Measurements from ENCODE around the gene PFKFB4.
A peak's percentile ranks its signal among the peaks of the same experiment; 100 is the strongest.

Gene PFKFB4

DNA sequence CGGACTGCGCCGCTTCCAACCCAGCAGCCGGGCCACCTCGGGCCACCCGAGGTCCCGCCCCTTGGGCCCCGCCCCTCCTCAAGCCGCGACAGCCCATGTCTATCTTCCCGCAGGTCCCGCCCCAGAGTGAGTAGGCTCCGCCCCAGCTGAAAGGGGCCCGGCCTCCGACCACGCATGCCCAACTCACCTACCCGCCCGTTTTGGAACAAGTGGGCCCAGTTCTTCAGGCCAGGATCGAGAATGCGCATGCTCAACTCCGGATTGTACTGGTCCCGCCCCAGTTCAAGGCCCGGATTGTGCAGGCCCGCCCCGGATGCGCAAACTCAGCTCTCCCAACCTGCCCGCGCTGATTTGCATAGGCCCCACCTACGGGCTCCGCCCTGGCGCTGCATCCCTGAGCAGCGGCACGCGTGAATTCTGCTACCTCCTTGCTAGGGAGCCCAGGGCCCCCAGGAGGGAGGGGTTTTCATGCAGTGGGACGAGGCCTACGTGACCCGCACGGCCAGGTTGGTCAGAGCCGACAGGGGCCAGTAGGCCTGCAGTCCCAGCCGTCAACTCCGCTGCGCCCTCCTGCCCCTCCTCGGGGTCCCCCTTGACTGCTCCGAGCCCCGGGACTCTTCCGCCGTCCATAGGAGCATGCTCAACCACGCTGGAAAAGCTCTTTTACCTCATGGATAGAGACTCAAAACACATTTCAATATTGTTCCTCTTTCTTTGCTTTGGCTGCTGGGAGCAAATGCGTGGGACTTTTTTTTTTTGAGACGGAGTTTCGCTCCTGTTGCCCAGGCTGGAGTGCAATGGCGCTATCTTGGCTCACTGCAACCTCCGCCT, at the start of gene PFKFB4:
Gene PFKFB4, minus strand, starts transcription at position 8 of the 831 bp plus-strand sequence. CDS start 26 bp downstream, outside the sequence.
- peak; percentile 99 for DNase-seq

DNA sequence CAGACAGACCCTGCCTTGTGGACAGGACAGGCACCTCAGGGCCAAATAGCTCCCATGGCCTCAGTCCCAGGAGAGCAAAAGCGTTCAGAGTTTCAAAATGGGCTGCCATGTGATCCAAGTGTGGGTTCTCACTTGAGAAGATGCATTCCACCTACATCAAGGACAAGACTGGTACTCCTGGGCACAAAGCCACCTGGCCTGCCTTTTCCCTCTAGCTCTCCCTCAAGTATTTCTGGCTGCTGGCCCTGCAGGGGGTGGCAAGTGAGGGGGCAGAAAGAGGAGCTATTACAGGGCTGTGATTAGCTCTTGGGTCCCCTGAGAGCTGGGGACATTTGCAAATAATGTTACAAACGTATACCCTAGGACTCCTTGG, 45.0 kb upstream of the PFKFB4 start:
- DNase-seq = no peak

DNA sequence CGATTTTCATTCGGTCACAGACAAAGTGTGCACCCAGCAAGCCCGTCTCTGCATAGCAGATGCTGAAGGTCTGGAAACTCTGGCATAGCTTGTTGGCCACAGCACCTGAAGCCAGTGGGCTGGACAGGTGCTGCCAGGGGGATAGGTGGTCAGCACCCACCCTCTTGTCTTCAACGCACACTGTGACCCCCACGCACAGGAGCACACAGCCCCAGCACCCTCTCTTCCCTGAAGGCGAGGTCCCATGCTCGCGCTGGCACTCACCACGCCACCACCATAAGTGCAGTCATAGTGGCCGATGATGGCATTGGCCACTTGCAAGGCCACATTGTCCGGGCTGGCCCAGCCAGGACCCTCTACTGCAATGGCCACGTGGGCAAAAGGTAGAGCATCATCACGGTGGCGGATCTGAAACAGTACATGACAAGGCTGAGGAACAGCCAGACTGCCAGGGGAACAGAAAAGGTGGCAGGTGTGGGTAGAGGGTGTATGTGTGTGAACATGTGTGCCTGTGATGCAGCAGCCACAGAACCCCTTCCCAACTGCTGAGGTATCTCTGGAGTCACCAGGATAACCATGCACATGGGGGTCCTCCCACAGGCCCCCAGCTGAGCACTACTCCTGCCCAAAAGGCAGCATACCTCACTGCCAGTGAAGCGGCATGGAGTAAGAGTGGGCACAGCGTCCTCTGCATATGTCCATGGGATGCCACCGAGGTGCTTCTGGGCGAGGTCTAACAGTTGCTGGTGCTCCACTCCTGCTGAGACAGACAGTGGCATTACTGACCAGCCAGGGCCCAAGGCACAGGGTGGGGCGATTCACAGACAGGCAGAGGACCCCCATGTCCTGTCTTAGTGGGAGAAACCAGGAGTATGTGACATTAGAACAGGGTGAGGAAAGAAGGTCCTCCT, 44.4 kb upstream of the PFKFB4 start:
- DNase-seq = no peak

DNA sequence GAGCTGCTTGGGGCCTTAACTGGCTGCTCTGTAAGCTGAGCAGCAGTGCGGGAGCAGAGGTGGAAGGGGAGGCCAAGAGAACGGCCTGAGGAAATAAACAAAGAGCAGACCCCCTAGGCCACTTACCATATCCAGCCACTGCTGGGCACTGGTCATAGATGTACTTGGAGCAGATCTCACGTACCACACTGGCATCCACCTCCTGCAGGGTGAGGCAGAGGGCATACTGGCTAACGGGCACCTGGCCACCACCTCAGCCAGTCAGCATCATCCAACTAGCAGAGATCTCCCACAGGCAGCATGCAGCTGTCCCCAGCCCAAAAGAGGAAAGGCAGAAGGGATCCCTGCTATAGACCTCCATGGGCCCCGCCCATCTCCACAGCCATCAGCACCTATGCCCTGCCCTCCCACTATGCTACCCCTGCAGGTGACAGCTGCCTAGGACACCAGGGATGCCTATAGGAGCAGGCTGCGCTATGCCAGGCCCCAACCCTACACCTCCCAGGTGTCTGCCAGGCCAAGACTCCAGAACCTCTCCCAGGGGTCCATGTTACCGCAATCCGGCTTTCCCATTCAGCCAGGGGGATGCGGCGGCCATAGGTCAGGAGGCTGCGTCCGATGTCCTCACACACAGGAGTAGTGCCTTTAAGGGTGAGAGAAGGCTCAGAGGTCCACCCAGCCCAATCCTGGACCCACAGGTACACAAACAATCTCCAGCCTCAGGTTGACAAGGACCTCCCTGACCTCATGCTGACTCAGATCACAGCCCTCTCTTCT, 43.1 kb upstream of the PFKFB4 start:
- no peak for DNase-seq

DNA sequence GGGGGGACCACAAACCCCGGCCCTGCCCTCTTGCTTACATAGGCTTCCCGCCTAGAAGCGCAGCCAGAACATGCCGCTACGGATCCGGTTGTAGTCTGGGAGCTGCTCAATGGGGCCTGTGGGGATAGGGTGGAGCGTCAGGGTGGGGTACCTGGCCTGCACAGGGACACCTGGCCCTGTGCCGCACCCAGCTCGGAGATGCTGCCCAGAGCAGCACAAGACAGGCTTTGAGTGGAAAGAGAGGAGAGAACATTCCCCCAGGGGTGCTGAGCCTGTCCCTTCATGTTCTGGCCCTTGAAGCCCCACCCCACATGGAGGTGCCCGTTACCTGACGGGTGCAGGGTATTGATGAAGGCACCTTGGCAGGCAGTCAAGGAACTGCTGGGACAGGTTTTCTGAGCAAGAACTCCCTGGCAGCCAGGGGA, 42.5 kb upstream of the PFKFB4 start:
- DNase-seq = no peak

DNA sequence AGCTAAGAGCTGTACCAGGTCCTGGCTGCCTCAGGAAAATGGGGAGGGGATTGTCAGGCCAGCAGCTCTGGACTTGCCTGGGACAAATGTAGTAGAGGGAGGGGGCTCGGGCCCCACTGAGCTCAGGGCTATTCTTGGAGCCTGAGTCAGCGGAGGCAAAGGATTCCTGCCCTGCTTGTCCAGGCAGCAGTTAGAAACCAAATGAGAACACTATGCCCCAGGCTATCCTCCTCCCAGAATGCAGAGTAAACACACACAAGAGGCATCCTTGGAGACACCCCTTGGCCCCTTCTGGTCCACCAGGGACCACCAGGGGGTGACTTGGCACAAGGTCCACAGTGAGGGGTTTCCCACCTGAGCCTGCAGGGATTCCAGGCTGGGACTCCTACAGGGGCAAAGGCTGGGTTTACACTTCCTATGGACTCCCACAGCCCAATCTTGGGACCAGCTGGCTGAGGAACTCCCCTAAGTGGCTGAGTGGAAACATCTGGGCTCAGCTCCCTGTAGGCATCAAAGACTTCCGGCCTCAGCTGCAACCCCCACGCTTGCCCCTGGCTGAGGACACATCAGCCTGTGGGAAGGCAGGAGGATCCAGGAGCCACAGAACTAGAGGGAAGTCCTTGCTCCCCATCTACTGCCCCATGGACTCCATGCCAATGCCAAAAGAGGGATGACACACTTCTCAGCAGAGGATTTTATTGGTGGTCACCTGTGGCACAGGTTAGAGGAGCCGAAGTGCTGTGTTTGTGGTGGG, 41.9 kb upstream of the PFKFB4 start:
- DNase-seq = no peak

DNA sequence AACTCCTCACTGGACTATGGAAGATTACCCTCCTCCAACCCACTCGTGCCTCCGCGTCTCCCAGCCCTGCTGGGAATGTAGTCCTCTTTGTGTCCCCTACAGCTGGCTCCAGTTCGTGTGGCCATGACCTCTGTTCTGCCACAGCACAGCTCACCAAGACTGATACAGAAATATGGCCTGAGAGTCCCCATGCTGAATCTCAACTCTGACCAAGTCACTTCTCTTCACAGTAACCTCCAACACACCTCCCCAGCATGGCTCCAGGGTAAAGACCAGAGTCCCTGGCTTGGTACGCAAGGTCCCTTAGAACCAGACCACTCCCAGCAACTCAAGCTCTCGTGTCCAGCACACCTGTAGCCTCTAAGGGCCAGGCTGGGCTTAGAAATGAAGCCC, 40.8 kb upstream of the PFKFB4 start:
- no peak for DNase-seq

DNA sequence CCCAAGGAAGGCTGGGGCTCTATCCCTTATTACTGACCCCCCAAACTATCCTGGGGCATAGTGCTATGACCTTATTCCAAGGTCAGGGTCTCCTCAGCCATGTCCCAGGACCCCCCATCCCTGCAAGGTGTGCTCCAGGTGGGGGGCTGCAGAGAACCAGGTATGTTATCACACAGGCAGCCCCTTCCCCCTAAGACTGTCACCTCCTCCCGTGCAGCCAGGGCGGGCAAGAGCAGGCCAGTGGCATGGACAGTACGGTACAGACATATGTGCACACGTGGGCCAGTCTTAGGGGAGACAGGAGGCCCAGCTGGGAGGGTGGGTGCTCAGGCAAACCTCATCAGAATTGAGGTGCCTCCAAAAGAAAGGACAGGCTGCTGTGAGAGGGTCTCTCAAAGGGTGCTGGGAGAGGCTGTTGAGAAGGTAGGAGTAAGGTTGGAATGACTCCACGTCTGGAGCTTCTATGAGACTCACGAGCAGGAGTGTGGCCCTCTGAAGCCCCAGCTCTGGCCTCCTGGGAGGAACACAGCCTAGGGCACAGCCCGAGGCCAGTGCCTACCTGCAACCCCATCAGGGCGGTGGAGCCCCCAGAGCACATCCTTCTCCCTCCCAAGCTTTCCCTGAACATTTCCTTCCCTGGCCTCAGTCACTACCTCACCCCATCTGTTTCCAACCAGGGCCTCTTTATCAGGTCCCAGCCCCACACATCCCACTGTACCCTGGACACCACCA, 40.2 kb upstream of the PFKFB4 start:
- DNase-seq = no peak

DNA sequence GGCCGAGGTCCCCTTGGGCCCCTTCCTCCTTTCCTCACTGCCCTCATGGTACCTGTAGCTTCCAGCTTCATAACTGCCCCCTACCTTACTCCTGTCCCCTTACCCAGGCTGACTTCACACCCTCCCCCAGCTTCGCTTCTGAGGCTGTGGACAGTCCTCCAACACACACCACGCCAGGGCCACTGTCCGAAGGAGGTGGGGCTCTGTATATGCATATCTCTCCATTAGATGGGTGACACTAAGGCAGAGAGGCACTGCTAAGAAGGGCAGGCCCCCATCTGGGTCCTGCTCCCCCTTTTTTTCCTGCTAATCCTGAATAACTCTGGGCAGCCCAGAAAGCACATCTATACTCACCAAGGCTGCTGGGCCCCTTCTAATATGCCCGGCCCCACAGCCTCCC, 39.6 kb upstream of the PFKFB4 start:
- no peak for DNase-seq

DNA sequence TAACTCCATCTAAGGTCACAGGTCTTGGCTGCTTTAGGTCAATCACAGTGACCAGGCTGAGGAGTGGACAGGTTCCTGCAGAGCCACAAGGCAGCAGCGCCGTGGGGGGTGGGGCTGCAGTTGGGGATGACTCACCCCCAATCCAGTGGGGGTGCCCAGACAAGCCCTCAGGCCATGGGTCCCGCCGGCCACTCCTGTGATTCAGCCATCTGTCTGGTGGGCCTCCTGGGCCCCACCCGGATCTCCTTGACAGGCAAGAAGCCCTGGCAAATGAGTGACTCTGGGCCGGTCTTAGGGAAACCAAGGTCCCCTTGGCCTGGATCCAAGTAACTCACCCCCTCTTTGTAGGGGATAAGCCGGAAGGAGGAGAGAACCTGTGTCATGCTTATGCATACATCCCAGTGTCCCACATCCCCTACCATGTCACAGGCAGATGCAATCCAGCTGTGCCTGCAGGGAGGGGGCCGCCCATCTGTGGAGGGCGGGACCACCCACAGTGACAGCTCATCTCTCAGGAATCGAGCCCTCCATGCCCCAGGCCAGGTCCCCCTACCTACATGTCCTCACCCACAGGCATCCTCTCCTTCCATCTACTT, 39.0 kb upstream of the PFKFB4 start:
- peak; percentile 14 for DNase-seq

DNA sequence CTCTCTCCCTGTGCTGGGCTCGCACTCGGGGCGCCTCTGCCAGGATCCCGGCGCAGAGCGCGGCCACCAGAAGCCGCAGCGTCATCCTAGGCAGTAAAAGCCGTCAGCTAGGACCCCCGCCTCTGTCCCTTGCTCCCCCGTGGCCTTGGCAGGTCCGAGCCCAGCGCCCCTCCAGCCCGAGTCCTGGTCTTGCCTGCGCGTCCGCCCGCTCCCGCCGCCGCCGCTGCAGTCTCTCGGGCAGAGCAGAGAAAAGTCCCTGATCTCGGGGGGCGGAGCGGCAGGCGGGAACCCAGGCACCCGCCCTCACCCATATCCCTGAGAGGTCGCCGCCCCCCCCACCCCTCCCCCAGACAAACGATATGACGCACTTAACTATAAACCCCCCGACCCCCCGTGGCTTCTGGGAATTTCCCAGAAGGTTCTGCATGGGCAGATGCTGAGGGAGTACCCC, 38.5 kb upstream of the PFKFB4 start, which contains the start of gene COL7A1:
Gene COL7A1, minus strand, starts transcription at position 255 of the 451 bp plus-strand sequence. Its CDS starts 170 bp downstream, at position 85.
- DNase-seq = no peak

DNA sequence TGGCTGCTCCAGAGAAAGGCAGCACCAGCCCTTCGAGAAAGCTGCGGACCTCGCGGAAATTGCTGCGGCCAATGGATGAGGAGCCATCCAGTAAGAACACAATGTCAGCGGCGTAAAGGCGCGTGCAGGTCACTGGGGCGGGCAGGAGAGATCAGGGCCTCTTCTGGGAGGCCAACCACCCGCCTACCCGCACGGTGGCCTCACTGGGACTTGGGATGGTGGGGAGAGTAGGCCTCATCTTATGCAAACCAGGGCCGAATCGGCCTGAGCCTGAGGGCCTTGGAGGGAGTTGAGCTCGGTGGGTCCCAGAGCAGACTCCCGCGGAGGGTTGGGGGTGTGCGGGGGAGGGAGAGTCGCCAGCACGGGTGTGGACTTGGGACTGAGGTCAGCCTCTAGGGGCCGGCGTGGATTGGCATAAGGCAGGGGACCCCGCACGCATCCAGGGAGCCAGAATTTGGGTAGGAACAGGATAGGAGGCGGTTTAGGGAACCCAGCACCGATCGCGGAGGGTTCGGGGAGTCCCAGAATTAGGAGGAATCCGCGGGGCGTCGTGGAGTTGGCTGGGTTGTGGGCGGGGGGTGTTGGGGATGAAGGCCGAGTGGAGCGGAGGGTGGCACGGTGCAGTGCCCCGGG, 37.9 kb upstream of the PFKFB4 start:
- no peak for DNase-seq

DNA sequence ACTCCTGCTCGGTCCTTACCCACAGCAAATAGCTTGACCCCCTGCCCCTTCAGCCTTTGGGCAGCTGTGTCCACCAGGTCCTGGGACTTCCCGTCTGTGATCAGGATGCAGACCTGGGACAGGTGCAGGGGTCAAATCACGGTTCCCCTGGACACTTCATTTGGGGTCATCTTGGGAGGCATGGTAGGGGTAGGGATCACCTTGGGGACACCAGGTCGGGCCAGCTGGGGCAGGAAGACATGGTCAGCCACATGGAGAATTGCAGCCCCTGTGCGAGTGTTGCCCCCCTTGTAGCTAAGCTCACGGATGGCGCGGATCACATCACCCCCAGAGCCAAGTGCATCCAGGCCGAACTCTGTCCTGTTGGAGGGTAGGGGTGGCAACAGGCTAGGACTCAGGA, 36.7 kb upstream of the PFKFB4 start:
- no peak for DNase-seq

DNA sequence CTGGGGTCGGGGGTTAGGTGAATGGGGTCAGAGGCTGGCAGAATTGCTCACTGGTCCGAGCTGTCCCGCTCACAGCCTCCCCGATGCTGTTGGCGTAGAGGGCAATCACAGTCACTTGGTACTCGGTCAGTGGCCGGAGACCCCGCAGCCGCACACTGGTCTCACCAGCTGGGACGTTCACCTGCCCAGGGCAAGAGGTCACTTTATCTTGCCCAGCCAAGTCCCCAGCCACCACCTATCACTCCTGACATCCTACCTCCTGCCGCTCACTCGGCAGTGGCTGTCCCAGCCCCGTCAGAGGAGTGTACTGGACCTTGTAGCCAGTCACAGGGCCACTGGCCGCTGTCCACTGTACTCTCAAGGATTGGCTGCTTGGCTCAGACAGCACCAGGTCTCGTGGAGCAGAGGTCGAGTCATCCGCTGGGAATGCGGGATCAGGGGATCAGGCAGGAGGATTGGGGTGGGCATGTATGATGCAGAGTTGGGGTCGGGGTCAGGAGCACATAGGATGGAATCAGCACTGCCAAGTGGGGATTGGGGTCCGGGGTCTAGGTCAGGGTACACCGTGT, 36.0 kb upstream of the PFKFB4 start:
- no peak for DNase-seq

DNA sequence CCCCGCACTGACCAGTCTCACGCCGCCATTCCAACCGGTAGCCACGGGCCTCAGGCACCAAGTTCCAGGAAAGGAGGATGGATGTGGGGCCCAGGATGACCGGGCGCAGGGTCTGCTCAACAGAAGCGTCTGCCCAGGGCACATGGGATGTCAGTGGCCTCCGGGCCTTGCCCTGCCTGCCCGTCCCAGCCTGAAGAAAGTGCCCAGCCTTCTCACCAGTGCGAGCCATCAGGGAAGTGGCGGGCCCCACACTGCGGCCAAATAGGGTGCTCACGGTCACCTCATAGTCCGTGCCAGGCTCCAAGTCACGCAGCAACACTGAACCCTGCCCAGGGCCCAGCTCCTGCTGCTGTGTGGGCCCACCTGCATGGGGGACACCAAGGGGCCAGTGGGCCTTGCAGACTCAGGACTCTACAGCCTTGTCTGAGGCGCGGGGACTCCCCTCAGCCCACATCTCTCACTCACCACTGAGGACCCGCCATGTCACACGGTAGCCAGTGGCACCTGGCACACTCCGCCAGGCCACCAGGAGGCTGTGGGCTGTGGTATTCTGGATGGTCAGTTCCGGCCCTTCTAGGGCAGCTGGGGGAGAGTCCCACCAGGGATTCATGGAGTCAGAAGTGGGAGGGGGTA, 35.4 kb upstream of the PFKFB4 start:
- no peak for DNase-seq

DNA sequence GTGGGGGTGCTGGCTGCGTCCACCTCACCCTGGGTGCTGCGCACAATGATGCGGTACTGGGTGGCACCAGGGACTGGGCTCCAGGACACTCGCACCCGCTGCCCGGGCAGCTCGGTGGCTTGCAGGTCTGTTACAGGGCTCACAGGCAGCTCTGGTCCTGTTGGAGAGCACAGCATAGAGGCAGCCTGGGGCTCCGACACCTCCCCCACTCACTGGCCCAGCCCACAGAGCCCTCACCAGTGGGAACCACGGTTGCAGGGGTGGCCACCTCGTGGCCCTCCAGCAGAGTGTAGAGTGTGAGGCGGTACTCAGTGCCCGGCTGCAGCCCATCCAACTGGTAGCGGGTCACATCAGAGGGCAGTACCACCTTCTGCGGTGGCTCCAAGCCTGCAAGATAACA, 34.8 kb upstream of the PFKFB4 start:
- DNase-seq = no peak

DNA sequence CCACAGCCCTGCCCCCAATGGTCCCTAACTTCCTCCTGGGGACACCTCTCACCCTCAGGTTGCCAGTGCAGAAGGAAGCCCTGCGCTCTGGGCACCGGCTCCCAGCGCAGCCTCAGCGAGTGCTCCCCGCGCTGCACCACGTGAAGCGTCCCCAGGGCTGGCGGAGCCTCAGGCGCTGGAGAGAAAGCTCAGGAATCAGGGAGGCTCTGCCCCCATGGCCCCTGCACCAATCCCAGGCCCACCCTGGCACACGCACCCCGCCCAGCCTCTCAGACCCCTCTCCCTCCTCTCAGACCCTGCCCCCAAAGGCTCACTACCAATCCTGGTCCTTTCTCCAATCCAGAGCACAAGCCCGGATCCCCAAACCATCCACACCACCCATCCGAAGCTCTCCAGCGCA, 31.6 kb upstream of the PFKFB4 start:
- no peak for DNase-seq

DNA sequence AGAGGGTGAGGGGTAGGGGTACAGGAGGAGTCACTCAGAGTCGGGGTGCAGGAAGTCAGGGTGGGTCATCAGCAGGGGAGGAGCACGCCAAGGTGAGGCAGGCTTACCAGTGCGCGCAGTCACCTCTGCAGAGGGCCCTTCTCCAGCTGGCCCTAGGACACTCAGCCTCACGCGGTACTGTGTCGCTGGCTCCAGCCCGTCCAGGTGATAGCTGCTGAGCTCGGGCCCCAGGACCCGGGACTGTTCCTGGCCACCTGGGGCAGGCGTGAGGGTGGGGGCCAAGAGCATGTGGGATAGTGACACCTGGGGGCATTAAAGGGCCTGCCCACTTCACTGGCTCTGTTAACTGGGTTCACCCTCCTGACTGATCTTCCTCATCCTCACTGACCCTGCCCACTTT, 31.1 kb upstream of the PFKFB4 start:
- DNase-seq = no peak

DNA sequence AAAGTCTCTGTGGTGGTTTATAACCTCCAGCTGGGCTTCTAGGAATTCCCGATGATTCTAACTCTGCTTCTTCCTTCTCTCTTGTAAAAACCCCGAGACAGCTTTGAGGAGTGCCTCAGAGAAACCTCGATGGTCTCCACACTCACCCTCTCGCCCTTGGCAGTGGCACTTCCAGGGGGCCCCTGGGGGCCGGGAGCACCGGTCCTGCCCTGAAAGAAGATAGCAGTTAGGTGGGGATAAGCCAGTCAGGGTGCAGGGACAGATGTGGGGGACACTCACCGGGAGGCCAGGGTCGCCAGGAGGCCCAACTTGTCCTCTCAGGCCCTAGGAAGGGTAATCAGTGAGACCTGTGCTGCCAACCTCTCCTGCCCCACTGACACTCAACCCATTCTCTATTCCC, 28.8 kb upstream of the PFKFB4 start:
- DNase-seq = no peak

DNA sequence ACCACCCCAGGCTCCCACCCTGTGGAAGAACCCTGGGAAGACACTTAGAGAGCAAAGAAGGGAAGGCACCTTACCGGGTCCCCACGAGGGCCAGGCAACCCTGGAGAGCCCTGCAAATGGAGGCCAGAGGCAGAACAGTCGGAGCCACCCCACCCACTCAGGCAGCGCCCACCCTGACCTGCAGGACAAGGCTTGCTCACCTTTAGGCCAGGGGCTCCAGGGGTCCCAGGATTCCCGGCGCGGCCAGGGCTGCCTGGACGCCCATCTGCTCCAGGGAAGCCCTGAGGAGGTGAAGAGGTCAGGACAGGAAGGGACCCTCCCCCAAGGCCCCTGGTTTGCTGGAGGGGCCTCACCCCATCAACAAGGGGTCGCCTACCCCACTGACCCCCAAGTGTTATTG, 28.2 kb upstream of the PFKFB4 start:
- no peak for DNase-seq

All from OCI-M1 (cell line).